Chondrocyte (in vitro differentiated cells): ENCODE measurements around the gene ZNF654. TPM values are rescaled to one million over a fixed set of nuclear protein-coding genes. Genes with fewer than 3 reads are reported as not detected.

Experiments
- DNase-seq: peaks from one replicate; pipeline ENCODE4 v3.0.0; 2021; ENCODE audit warnings: mixed read lengths, low spot score
- H3K27ac Mint-ChIP-seq: one replicate; pipeline ENCODE4 v1.8.0; 2021; ENCODE audit warnings: mild to moderate bottlenecking, moderate library complexity, mixed read lengths; ENCODE audit not compliant: unreplicated experiment
- H3K27me3 Mint-ChIP-seq: 2 replicates; pipeline ENCODE4 v1.8.0; 2021; ENCODE audit warnings: low read depth, mixed read lengths
- H3K36me3 Mint-ChIP-seq: 2 replicates; pipeline ENCODE4 v1.8.0; 2021; ENCODE audit warnings: low read depth, mixed read lengths
- H3K4me1 Mint-ChIP-seq: 2 replicates; pipeline ENCODE4 v1.8.0; 2021; ENCODE audit warnings: low read depth, mild to moderate bottlenecking, mixed read lengths
- H3K4me3 Mint-ChIP-seq: one replicate; pipeline ENCODE4 v1.8.0; 2021; ENCODE audit warnings: mild to moderate bottlenecking, moderate library complexity, mixed read lengths; ENCODE audit not compliant: unreplicated experiment
- H3K9me3 Mint-ChIP-seq: 2 replicates; pipeline ENCODE4 v1.8.0; 2021; ENCODE audit warnings: low read depth, mixed read lengths
- CTCF ChIP-seq: fragments of 200-600 bp; sonication (generic); IDR thresholded peaks from 2 replicates; pipeline ENCODE4 v1.5.0; 2021; ENCODE audit warnings: antibody characterized with exemption, mild to moderate bottlenecking, moderate library complexity
- total RNA-seq: library from RNA; stranded (reverse); gene quantifications from 3 replicates; pipeline ENCODE4 v1.2.1, GENCODE V29; 2021

The ZNF654 gene
- total RNA-seq, 1 donor from 2014 or later, result 11.7 TPM

- H3K27ac Mint-ChIP-seq, result no peak overlapping the region
- peaks cover 21% of the 10 kb centered on the region for H3K27me3 Mint-ChIP-seq
- TF ChIP-seq CTCF, result no peak
- no peaks in the 10 kb centered on the region for H3K4me1 Mint-ChIP-seq
- peaks cover 11% of the 10 kb centered on the region for H3K9me3 Mint-ChIP-seq
- H3K36me3 Mint-ChIP-seq, result no peaks in the 10 kb centered on the region
- DNase-seq, result no peak
- no peak overlapping the region for H3K4me3 Mint-ChIP-seq
Observed at GRCh38 chr3:88025001-88025552, 34.0 kb upstream of the ZNF654 start.

- Mint-ChIP-seq H3K4me3 (no peak overlapping the region), H3K27ac (no peak overlapping the region), H3K36me3 (no peaks in the 10 kb centered on the region), H3K4me1 (peaks cover 12% of the 10 kb centered on the region), H3K27me3 (peaks cover 5% of the 10 kb centered on the region), H3K9me3 (peaks cover 11% of the 10 kb centered on the region)
- DNase-seq, result no peak
- TF ChIP-seq CTCF, result no peak
Observed at GRCh38 chr3:88028876-88029275, 30.2 kb upstream of the ZNF654 start.

- no peaks in the 10 kb centered on the region for H3K36me3 Mint-ChIP-seq
- no peak overlapping the region for H3K27ac Mint-ChIP-seq
- peaks cover 5% of the 10 kb centered on the region for H3K27me3 Mint-ChIP-seq
- no peak for DNase-seq
- H3K4me1 Mint-ChIP-seq, result peaks cover 12% of the 10 kb centered on the region
- H3K4me3 Mint-ChIP-seq, result no peak overlapping the region
- H3K9me3 Mint-ChIP-seq, result peaks cover 11% of the 10 kb centered on the region
- TF ChIP-seq CTCF, result no peak
Observed at GRCh38 chr3:88030210-88030609, 28.8 kb upstream of the ZNF654 start.

- peak overlapping the region; percentile 60 for H3K27ac Mint-ChIP-seq
- H3K27me3 Mint-ChIP-seq, result no peaks in the 10 kb centered on the region
- H3K4me1 Mint-ChIP-seq, result peaks cover 12% of the 10 kb centered on the region
- peak overlapping the region; percentile 62 for H3K4me3 Mint-ChIP-seq
- H3K9me3 Mint-ChIP-seq, result peaks cover 4% of the 10 kb centered on the region
- no peak for DNase-seq
- H3K36me3 Mint-ChIP-seq, result no peaks in the 10 kb centered on the region
- TF ChIP-seq CTCF, result no peak
Observed at GRCh38 chr3:88031642-88032077, 27.4 kb upstream of the ZNF654 start.

GRCh38 chr3:88032245-88032644 is 26.8 kb upstream of the ZNF654 start:
- DNase-seq, result no peak
- Mint-ChIP-seq H3K27ac (peak overlapping the region; percentile 67), H3K4me3 (peak overlapping the region; percentile 3), H3K27me3 (no peaks in the 10 kb centered on the region), H3K4me1 (peaks cover 12% of the 10 kb centered on the region), H3K36me3 (no peaks in the 10 kb centered on the region), H3K9me3 (no peaks in the 10 kb centered on the region)
- TF ChIP-seq CTCF, result no peak
